GM21526 (cell line): Measurements from ENCODE around the gene TSHZ2.
"Not testable (repeated sequence)": the region's sequence is repeated elsewhere in the genome, so short reads cannot be mapped to it uniquely, and the experiment has no call there.

Experiments used
- ATAC-seq: cut with Tn5 transposase; IDR thresholded peaks from one replicate; pipeline ENCODE4 v1.9.1; 2021; ENCODE audit warnings: moderate library complexity; ENCODE audit not compliant: unreplicated experiment, low FRiP score

Gene TSHZ2

DNA sequence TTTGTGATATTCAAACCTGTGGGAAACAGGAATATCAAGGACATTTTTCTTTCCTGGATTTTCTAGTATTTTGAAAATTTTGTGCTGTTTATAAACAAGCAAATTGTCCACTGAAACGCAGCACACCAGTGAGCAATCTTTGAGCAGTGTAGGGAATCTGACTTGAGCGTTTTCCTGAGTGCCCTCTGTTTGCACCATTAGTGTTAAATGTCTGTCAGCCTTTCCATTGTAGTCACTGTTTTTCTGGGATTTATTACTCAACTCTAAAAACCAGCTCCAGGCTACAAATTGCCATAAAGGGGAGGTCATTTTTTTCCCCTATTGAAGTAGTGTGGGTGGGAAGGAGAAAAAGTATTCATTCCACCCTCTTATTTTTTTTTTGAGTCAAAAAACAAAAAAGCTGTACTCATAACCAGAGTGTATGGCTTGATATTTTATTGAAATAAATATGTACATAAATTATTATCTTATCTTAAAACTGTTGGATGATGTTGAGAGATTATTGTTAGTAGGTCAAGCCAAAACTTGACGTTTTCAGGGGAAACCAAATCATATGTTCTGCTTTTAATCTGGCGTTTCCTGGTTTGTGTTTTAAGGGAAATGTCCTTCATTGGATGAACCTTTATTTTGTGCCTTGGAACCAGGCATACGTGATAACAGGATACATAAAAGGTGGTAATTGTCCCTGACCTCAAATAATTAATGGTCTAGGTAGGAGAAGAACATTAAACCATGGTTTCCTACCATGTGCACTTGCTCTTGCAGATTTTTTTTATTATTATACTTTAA is 51.8 kb downstream of the TSHZ2 start:
- no peak for ATAC-seq

- not testable (repeated sequence) for ATAC-seq
These were observed 52.5 kb downstream of the TSHZ2 start for GRCh38 chr20:53024653-53025052.

- no peak for ATAC-seq
These were observed 54.9 kb downstream of the TSHZ2 start for GRCh38 chr20:53027089-53027488.

DNA sequence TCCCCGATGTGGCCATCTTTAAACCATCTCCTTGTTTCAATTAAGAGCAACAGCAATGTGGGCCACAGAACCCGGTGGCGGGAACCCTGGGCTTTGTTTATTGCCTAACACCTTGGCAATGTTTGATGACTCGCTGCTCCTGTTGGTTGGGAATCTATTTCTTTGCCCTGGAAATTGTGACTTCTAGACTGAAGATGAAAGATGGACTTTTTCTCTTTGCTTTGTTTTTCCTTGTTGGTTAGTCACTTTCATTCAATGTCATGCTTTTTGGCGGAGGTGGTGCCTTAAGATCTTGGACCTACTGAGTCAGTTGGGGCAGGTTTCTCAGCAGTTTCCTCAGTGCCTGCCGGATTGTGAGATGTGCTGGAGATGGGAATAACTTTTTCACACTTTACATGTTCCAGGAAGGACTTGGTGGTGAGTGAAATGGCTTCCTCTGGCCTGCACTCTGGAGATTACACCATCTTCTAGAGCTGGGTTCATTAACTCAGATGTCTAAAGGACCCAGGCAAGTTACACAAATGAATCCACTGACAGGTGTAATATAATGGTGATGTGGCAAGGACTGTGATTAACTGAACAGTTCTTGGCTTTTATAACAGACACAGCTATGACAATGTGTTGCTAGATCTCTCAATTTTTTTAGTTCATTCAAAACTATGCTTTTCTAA is 56.3 kb downstream of the TSHZ2 start:
- no peak for ATAC-seq

GRCh38 chr20:53030061-53030460 is 57.9 kb downstream of the TSHZ2 start:
- no peak for ATAC-seq

DNA sequence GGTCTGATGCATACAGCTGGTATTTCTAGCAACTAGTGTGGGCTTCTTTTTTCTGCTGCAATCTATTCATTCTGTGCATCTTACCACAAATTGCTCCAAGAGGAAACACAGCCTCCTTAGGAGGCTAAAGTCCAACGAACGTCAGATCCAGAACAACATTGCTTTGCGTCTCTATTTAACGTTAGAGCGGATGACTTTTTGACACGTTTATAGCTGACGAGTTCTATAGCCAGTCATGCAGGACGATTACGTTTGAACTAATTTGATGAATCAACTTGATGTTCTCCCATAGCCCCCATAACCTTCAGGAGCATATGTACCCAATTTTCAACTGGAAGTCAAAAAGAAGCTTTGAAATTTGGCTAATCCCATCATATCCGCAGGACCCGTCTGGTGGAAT is 59.9 kb downstream of the TSHZ2 start:
- ATAC-seq, result no peak

- no peak for ATAC-seq
These were observed 60.3 kb downstream of the TSHZ2 start for GRCh38 chr20:53032478-53032932.

DNA sequence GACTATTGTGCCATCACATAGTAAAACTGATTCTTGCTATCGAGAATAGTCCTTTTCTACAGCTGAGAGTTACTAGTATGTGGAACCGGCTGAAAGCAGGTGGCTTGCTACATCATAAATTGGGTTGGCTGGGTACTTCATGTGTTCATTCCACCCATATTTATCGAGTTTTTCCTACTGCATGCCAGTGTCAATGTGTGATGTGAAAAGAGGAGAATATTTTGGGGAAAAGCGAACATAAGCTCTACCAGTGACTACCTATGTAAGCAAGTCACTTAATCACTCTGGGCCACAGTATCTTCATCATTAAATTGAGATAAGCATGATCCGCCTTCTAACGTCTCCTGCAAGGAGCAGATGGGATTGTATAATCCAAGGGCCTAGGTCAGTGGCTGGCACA is 61.0 kb downstream of the TSHZ2 start:
- ATAC-seq, result no peak

- no peak for ATAC-seq
These were observed 62.7 kb downstream of the TSHZ2 start for GRCh38 chr20:53034899-53035298.

- ATAC-seq, result no peak
These were observed 64.8 kb downstream of the TSHZ2 start for GRCh38 chr20:53036992-53037391.

DNA sequence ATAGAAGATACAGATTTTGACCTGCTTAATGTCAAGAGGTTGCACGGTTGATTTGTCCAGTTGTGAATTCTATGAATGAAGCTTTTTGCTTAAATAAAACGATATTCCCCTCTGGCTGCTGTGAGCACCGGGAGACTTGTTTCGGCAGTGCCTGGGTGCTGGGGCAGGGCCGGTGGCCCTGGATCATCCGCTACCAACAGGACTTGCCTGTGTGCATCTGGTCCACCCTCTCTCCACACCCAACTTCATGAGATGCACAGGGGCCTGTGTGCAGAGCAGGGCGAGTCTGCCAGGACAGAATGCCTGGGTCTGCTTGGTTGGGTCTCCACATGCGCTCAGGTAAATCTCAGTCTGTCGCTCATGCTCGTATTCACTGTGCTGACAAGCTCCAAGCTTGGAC is 65.5 kb downstream of the TSHZ2 start:
- ATAC-seq, result no peak

DNA sequence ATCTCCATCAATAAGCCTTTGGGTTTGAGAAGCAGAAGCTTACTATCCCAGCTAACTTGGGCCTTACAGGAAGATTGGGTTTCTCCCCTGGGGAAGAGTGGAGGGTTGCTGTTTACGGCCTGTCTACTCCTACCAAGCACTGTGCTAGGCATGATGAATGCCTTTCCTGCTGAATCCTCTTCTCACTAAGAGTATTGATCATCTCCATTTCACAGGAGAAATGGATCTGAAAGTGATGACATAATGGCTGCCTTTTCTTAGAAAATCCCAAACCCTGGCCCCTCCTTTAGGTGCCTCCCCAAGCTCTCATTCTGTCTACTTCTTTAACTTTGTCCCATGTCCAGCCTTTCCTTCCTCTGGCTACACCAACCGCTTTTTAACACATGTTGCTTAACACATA is 66.1 kb downstream of the TSHZ2 start:
- no peak for ATAC-seq

- no peak for ATAC-seq
These were observed 68.8 kb downstream of the TSHZ2 start for GRCh38 chr20:53040693-53041589.

DNA sequence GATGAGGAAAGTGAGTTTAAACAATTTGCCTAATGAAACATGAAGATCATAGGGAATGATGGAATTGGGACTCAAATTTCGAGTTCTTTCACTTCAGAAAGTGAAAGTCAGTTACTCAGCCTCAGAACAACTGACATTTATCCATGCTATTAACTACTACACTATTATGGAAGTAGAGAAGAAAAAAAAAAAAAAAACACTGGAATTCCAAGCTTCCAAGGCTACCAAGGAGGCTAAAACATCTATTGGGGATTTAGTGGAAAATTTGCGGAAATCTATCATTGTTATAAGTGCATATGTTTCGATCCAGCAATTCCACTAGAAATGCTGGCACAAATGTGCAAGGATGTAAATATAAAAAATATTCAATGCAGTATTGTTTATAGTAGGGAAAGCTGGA is 70.4 kb downstream of the TSHZ2 start:
- ATAC-seq, result no peak

DNA sequence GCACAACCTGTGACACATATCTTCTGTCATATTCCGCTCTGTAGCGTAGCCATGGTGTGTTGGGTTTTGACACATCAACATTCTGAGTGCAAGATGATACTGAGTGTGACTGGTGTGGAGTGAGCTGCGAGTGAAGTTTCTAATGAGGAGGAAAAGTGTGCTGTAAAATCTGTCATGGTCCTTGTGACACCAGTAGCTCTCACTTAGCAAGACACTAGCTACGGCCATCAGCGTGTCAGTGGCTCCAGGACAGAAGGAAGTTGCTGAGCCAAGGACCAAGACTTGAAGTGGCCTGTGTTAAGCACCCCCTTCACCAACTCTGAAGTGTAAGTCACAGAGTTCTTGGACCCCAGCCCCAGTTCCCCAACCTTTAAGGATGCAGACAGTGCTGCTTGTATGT is 72.1 kb downstream of the TSHZ2 start:
- ATAC-seq, result no peak

GRCh38 chr20:53045941-53046340 is 73.8 kb downstream of the TSHZ2 start:
- ATAC-seq, result no peak

DNA sequence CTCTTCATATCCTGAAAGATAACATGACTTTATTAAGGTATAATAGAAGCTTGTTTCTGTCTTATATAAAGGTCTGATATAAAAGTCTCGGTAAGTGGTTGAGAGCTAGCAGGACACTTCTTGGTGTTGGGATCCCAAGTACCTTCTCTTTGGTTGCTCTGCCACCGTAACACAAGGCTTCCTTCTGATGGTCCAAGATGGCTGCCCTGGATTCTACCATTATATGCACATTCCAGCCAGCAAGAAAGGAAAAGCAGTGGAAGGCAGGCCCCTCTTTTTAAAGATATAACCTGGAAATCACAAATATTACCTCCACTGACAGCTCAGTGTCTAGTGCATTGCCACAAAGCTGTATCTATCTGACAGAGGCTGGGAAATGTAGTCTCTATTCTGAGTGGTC is 75.0 kb downstream of the TSHZ2 start:
- ATAC-seq, result no peak

DNA sequence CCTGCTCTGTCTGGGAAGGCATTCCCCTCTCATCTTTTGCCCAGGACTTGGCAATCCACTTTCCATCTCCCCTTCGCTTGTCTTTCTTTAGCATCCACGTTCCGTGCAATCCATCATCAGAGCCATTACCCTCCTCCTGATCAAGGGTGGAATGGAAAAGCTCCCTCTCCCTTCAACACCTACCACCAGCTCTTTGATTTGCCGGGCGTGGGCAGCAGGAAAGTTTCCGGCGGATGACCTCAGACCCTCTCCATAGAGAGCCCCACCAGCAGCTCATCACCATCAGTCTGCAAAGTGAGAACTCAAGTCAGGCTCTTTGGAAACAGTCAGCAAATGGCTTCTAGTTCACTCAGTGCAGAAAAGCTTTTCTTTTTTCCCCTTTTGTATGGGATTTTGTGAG is 76.2 kb downstream of the TSHZ2 start:
- ATAC-seq, result no peak

- ATAC-seq, result no peak
These were observed 78.2 kb downstream of the TSHZ2 start for GRCh38 chr20:53050338-53050737.

GRCh38 chr20:53052380-53052779 is 80.2 kb downstream of the TSHZ2 start:
- ATAC-seq, result no peak

- ATAC-seq, result no peak
These were observed 81.4 kb downstream of the TSHZ2 start for GRCh38 chr20:53053595-53053994.
